HepG2 (cell line): ENCODE results near the gene ARHGEF39.

Experiments used
- ESRRA ChIP-seq: sonication (generic); formaldehyde crosslinking; IDR thresholded peaks from 2 replicates; pipeline ENCODE4 v1.5.1; 2020; ENCODE audit warnings: mild to moderate bottlenecking, low read depth, missing genetic modification reagents
- ETV6 ChIP-seq: sonication (generic); formaldehyde crosslinking; conservative IDR thresholded peaks from 2 replicates; pipeline ENCODE4 v1.4.0; 2020; ENCODE audit warnings: missing genetic modification reagents
- HNRNPH1 ChIP-seq: fragments of 200-400 bp; formaldehyde crosslinking; optimal IDR thresholded peaks from 2 replicates; pipeline ENCODE3; 2017; ENCODE audit warnings: mild to moderate bottlenecking, low read depth, low read length
- ISX ChIP-seq: sonication (generic); formaldehyde crosslinking; conservative IDR thresholded peaks from 2 replicates; pipeline ENCODE4 v1.5.0; 2020; ENCODE audit warnings: missing genetic modification reagents
- KMT2B ChIP-seq: IDR thresholded peaks from 2 replicates; pipeline ENCODE4 v1.6.1; 2016; ENCODE audit warnings: missing genetic modification reagents, missing compliant biosample characterization
- MTA1 ChIP-seq: sonication (generic); formaldehyde crosslinking; IDR thresholded peaks from 2 replicates; pipeline ENCODE4 v1.4.0; 2020; ENCODE audit warnings: missing genetic modification reagents, mild to moderate bottlenecking, borderline replicate concordance
- NCOA2 ChIP-seq: sonication (generic); formaldehyde crosslinking; IDR thresholded peaks from 2 replicates; pipeline ENCODE4 v1.8.0; 2022; ENCODE audit warnings: inconsistent platforms
- PHF21A ChIP-seq: sonication (generic); formaldehyde crosslinking; IDR thresholded peaks from 2 replicates; pipeline ENCODE4 v1.5.0; 2020; ENCODE audit warnings: mild to moderate bottlenecking, missing genetic modification reagents
- RFX3 ChIP-seq: IDR thresholded peaks from 2 replicates; pipeline ENCODE4 v1.6.1; 2016; ENCODE audit warnings: missing biosample characterization, missing genetic modification reagents
- SOX6 ChIP-seq, 2 experiments: fragments of 450-650 bp in 1 of 2; sonication (generic) in 1 of 2; formaldehyde crosslinking in 1 of 2; IDR thresholded peaks; 2 replicates each; pipeline versions ENCODE4 v1.4.0 to v1.6.1; 2017 to 2020; ENCODE audit warnings: antibody characterized with exemption in 1 of 2, mild to moderate bottlenecking in 1 of 2, missing genetic modification reagents in 1 of 2
- TBP ChIP-seq: sonication (generic); formaldehyde crosslinking; IDR thresholded peaks from 2 replicates; pipeline ENCODE4 v1.5.0; 2020; ENCODE audit warnings: missing genetic modification reagents
- ZNF274 ChIP-seq: sonication (generic); formaldehyde crosslinking; IDR thresholded peaks from 2 replicates; pipeline ENCODE4 v1.5.1; 2020; ENCODE audit warnings: mild to moderate bottlenecking, missing genetic modification reagents
- TF ChIP-seq, protein P1 (sequence below), 2 experiments: IDR thresholded peaks; 2 replicates each; pipeline ENCODE4 v1.6.1; 2011 to 2012; ENCODE audit warnings: low read length in 2 of 2, borderline replicate concordance in 1 of 2, low read depth in 1 of 2, mild to moderate bottlenecking in 1 of 2, moderate library complexity in 1 of 2

DNA sequence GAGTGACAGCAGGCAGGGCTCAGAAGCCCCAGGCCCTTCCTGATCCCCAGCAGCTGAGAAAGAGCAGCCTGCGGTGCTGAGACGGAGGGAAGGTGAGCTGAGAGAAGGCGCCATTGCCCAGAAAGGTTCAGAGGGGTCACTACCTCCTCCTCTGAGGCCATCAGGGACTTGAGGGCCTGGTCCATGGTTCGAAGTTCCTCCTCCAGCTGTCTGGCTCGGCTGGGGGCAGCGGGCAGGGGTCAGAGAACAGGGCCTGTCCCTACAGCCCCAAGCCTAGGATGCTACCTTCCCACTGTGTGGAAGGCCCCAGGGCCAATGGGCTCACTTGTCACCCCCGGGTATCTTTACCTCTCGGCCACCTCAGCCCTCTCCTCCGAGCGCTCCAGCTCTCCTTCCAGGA, 19.9 kb upstream of the ARHGEF39 start:
- TF ChIP-seq ESRRA (CRISPR knock-in tag) (no peak), PHF21A (CRISPR knock-in tag) (no peak), SOX6 (IDR thresholded peaks at IDR 0.05) (no peak), SOX6 (CRISPR knock-in tag; IDR thresholded peaks at IDR 0.05) (no peak), ISX (CRISPR knock-in tag) (no peak), KMT2B (no peak), ZNF274 (CRISPR knock-in tag) (no peak), NCOA2 (no peak), HNRNPH1 (no peak), TBP (CRISPR knock-in tag) (no peak), MTA1 (CRISPR knock-in tag) (no peak), ETV6 (CRISPR knock-in tag) (no peak), RFX3 (CRISPR knock-in tag) (no peak)
- TF ChIP-seq, protein P1, sequence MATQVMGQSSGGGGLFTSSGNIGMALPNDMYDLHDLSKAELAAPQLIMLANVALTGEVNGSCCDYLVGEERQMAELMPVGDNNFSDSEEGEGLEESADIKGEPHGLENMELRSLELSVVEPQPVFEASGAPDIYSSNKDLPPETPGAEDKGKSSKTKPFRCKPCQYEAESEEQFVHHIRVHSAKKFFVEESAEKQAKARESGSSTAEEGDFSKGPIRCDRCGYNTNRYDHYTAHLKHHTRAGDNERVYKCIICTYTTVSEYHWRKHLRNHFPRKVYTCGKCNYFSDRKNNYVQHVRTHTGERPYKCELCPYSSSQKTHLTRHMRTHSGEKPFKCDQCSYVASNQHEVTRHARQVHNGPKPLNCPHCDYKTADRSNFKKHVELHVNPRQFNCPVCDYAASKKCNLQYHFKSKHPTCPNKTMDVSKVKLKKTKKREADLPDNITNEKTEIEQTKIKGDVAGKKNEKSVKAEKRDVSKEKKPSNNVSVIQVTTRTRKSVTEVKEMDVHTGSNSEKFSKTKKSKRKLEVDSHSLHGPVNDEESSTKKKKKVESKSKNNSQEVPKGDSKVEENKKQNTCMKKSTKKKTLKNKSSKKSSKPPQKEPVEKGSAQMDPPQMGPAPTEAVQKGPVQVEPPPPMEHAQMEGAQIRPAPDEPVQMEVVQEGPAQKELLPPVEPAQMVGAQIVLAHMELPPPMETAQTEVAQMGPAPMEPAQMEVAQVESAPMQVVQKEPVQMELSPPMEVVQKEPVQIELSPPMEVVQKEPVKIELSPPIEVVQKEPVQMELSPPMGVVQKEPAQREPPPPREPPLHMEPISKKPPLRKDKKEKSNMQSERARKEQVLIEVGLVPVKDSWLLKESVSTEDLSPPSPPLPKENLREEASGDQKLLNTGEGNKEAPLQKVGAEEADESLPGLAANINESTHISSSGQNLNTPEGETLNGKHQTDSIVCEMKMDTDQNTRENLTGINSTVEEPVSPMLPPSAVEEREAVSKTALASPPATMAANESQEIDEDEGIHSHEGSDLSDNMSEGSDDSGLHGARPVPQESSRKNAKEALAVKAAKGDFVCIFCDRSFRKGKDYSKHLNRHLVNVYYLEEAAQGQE (IDR thresholded peaks at IDR 0.05; ENCODE audit: borderline replicate concordance in 1 of 2, low read depth in 1 of 2, low read length in 2 of 2): no peak
